K562 (cell line): Measurements from ENCODE around the gene COA6.

ENCODE experiments used
- CBX2 ChIP-seq: fragments of 200-600 bp; sonication (generic); IDR thresholded peaks from one replicate; pipeline ENCODE4 v1.6.1; 2012; ENCODE audit warnings: mild to moderate bottlenecking, low read length, inconsistent platforms; ENCODE audit not compliant: insufficient read depth, poor library complexity, severe bottlenecking
- CC2D1A ChIP-seq: fragments of 450-650 bp; IDR thresholded peaks from 2 replicates; pipeline ENCODE4 v1.6.1; 2017; ENCODE audit warnings: mild to moderate bottlenecking
- FOXK2 ChIP-seq, 2 experiments: fragments of 450-650 bp; IDR thresholded peaks in 1 of 2; conservative IDR thresholded peaks in 1 of 2; 2 replicates each; pipeline ENCODE4 v1.6.1; 2016; ENCODE audit warnings: low read depth in 2 of 2, mild to moderate bottlenecking in 1 of 2
- POLR2AphosphoS5 ChIP-seq: IDR thresholded peaks from 2 replicates; pipeline ENCODE4 v1.6.1; 2011; ENCODE audit warnings: mild to moderate bottlenecking, low read depth, low read length, moderate library complexity; ENCODE audit not compliant: control insufficient read depth, insufficient read depth
- SAP30 ChIP-seq: fragments of 200-600 bp; sonication (generic); IDR thresholded peaks from 2 replicates; pipeline ENCODE4 v1.6.1; 2012; ENCODE audit warnings: borderline replicate concordance, low read depth, mild to moderate bottlenecking, moderate library complexity, low read length, control low read depth, inconsistent platforms; ENCODE audit not compliant: insufficient read depth, poor library complexity, severe bottlenecking
- ZBTB17 ChIP-seq: fragments of 450-650 bp; formaldehyde crosslinking; IDR thresholded peaks from 2 replicates; pipeline ENCODE4 v1.4.0; 2020; ENCODE audit warnings: mild to moderate bottlenecking
- ZNF217 ChIP-seq: sonication (generic); formaldehyde crosslinking; IDR thresholded peaks from 2 replicates; pipeline ENCODE4 v1.8.0; 2022; ENCODE audit warnings: mild to moderate bottlenecking, missing genetic modification reagents
- ZNF785 ChIP-seq: fragments of 250-450 bp; sonication (Bioruptor Pico); IDR thresholded peaks from 2 replicates; pipeline ENCODE4 v1.4.0; 2020; ENCODE audit warnings: mild to moderate bottlenecking
- TF ChIP-seq, protein P1 (sequence below), 3 experiments: IDR thresholded peaks in 2 of 3; conservative IDR thresholded peaks in 1 of 3; 2 replicates each; pipeline ENCODE4 v1.5.1; 2011 to 2012; ENCODE audit warnings: low read length in 3 of 3, mild to moderate bottlenecking in 3 of 3, control low read depth in 2 of 3, improper control_type of control experiment in 1 of 3, inconsistent platforms in 1 of 3, low read depth in 1 of 3, mixed read lengths in 1 of 3, moderate library complexity in 1 of 3; ENCODE audit not compliant: insufficient read depth in 2 of 3
- TF ChIP-seq, protein P2 (sequence below), 2 experiments: fragments of 200-800 bp in 1 of 2; sonication (Bioruptor generic) in 1 of 2; sonication (generic) in 1 of 2; formaldehyde crosslinking in 1 of 2; IDR thresholded peaks in 1 of 2; conservative IDR thresholded peaks in 1 of 2; 2 replicates each; pipeline versions ENCODE4 v1.5.0 to v1.6.1; 2016 to 2020; ENCODE audit warnings: missing compliant biosample characterization in 1 of 2, missing genetic modification characterization in 1 of 2, missing genetic modification reagents in 1 of 2

DNA sequence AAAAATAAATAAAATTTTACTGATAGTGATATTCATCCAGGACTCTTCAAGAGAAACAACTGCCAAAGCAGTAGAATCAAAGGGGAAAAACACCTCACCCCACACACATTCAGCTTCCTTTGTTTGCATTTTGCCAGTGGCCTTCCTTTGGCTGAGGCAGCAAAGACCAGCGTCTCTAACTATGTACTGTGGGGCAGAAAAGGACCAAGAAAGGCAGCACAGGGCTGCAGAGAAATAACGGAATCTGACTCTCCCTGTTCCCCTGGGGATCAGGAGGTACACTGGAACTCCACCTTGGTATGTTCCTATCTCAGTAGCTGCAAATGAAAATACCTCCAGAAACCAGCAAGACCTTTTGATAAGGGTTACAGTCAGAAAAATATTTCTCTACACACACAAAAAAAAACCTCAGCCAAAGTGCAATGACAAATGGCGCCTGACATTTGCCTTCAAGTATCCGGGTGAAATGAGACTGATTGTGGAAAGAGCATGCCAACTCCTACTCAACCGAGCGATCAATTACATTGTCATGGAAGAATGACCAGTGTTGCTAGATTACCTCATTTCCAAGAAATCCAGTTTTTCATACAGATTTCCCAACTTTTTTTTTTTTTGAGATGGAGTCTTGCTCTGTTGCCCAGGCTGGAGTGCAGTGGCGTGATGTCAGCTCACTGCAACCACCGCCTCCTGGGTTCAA is 54.8 kb downstream of the COA6 start:
- TF ChIP-seq, protein P1, sequence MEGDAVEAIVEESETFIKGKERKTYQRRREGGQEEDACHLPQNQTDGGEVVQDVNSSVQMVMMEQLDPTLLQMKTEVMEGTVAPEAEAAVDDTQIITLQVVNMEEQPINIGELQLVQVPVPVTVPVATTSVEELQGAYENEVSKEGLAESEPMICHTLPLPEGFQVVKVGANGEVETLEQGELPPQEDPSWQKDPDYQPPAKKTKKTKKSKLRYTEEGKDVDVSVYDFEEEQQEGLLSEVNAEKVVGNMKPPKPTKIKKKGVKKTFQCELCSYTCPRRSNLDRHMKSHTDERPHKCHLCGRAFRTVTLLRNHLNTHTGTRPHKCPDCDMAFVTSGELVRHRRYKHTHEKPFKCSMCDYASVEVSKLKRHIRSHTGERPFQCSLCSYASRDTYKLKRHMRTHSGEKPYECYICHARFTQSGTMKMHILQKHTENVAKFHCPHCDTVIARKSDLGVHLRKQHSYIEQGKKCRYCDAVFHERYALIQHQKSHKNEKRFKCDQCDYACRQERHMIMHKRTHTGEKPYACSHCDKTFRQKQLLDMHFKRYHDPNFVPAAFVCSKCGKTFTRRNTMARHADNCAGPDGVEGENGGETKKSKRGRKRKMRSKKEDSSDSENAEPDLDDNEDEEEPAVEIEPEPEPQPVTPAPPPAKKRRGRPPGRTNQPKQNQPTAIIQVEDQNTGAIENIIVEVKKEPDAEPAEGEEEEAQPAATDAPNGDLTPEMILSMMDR (IDR thresholded peaks at IDR 0.05 in 2 of 3, conservative IDR thresholded peaks at IDR 0.05 in 1 of 3; ENCODE audit: insufficient read depth in 2 of 3, low read depth in 1 of 3, low read length in 3 of 3) = no peak
- TF ChIP-seq FOXK2 (conservative IDR thresholded peaks at IDR 0.05 in 1 of 2, IDR thresholded peaks at IDR 0.05 in 1 of 2; ENCODE audit: low read depth in 2 of 2) (no peak), ZBTB17 (CRISPR knock-in tag) (no peak), POLR2AphosphoS5 (no peak), CBX2 (no peak), CC2D1A (no peak), SAP30 (no peak), ZNF217 (CRISPR knock-in tag) (no peak), ZNF785 (CRISPR knock-in tag) (no peak)
- TF ChIP-seq, protein P2, sequence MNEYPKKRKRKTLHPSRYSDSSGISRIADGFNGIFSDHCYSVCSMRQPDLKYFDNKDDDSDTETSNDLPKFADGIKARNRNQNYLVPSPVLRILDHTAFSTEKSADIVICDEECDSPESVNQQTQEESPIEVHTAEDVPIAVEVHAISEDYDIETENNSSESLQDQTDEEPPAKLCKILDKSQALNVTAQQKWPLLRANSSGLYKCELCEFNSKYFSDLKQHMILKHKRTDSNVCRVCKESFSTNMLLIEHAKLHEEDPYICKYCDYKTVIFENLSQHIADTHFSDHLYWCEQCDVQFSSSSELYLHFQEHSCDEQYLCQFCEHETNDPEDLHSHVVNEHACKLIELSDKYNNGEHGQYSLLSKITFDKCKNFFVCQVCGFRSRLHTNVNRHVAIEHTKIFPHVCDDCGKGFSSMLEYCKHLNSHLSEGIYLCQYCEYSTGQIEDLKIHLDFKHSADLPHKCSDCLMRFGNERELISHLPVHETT (CRISPR knock-in tag; conservative IDR thresholded peaks at IDR 0.05 in 1 of 2, IDR thresholded peaks at IDR 0.05 in 1 of 2) = no peak
